HG03575 (cell line): ENCODE measurements around the gene CILP2.

Source experiments
- ATAC-seq: cut with Tn5 transposase; IDR thresholded peaks from one replicate; pipeline ENCODE4 v1.9.1; 2021; ENCODE audit not compliant: unreplicated experiment, insufficient number of reproducible peaks, low FRiP score; ENCODE audit errors: extremely low read depth

The CILP2 gene

DNA sequence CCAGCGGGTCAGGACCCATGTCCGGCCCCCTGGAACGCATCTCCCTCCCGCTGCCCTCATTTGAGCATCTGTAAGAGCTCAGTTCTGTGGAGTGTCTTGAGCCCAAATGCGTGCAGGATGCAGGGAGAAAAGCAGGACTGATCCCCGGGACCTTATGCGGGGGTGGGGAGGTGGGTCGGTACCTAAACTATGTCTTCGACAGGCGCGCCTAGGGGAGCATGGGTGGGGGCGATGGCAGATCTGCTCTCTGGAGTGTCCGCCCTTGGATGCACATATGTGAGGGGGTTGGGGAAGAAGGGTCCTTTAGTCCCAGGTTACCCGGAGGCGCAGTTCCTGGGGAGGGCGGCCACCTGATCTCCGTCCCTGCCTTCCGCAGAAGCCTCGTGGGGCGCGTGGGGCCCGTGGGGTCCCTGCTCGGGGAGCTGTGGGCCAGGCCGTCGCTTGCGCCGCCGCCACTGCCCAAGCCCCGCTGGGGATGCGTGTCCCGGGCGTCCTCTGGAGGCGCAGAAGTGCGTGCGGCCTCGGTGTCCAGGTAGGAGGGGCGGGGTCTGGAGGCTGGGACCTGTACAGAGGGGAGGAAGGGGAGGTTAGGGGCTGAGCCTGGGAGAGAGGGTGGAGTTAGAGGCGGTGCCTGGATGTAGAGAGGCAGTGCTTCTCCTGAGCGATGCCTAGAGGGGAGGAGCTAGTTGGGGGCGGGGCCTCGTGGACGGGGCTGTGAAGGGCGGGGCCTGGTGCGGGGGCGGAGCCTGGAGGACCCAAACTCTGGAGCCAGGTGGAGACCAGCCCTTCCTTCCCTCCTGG, 2.9 kb downstream of the CILP2 start:
- ATAC-seq: no peak

DNA sequence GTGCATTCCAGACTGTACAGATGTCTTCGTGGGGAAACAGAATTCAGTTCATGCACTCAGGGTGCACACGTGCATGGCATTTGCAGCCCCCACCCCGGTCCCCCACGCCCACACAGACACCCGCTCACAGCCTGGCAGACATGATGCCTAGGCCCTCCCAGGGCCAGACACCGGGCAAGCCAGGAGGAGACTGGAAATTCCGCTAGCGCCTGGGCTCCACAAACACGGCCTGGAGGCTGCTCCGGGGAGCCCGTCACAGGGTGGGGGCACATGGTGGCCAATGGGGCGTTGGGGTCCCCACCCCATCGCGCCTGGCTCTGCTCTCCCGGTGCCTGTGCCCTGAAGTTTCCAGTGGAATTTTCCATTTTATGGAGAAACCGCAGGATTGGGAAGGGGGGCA, 3.6 kb downstream of the CILP2 start:
- ATAC-seq: no peak

DNA sequence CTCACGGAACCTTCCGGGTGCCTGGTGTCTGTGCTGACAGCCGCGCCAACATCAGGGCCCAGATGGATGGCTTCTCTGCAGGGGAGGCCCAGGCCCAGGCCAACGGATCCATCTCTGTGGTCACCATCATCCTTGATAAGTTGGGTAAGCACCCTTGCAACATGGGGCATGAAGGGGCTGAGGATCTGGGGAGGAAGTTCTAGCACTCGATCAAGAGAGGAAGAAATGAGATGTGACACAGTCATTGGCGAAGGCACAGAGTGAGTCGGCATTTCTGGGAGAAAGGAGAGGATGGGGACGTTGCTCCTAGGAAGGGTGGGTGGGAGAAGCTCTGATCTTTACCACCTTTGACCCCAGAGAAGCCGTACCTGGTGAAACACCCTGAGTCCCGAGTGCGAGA, 4.4 kb downstream of the CILP2 start:
- ATAC-seq: no peak

DNA sequence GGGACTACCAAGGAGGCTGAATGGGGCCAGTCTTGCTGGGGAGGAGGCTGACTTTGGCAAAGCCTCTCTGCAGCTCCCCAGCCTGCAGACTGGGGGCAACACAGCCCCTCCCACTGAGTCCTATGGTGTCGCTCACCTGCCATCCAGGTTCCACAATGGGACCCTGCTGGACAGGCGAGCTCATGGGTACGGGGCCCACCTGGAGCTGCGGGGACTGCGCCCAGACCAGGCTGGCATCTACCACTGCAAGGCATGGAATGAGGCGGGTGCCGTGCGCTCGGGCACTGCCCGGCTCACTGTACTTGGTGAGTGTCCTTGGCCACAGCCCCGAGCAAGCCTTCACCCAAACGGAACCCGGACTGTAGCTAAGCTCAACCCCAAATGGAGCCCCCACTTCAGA, 5.0 kb downstream of the CILP2 start:
- no peak for ATAC-seq

DNA sequence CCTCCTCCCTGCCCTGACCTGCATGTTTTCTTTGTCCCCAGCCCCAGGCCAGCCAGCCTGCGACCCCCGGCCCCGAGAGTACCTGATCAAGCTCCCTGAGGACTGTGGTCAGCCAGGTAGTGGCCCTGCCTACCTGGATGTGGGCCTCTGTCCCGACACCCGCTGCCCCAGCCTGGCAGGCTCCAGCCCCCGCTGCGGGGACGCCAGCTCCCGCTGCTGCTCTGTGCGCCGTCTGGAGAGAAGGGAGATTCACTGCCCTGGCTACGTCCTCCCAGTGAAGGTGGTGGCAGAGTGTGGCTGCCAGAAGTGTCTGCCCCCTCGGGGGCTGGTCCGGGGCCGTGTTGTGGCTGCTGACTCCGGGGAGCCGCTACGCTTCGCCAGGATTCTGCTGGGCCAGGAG, 5.6 kb downstream of the CILP2 start:
- no peak for ATAC-seq

DNA sequence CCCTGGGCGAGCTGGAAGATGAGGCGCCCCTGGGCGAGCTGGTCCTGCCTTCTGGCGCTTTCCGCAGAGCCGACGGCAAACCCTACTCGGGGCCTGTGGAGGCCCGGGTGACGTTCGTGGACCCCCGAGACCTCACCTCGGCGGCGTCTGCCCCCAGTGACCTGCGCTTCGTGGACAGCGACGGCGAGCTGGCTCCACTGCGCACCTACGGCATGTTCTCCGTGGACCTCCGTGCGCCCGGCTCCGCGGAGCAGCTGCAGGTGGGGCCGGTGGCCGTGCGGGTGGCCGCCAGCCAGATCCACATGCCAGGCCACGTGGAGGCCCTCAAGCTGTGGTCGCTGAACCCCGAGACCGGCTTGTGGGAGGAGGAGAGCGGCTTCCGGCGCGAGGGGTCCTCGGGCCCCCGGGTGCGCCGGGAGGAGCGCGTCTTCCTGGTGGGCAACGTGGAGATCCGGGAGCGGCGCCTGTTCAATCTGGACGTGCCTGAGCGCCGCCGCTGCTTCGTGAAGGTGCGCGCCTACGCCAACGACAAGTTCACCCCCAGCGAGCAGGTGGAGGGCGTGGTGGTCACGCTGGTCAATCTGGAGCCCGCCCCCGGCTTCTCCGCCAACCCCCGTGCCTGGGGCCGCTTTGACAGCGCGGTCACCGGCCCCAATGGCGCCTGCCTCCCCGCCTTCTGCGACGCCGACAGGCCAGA, 6.3 kb downstream of the CILP2 start:
- ATAC-seq: no peak

DNA sequence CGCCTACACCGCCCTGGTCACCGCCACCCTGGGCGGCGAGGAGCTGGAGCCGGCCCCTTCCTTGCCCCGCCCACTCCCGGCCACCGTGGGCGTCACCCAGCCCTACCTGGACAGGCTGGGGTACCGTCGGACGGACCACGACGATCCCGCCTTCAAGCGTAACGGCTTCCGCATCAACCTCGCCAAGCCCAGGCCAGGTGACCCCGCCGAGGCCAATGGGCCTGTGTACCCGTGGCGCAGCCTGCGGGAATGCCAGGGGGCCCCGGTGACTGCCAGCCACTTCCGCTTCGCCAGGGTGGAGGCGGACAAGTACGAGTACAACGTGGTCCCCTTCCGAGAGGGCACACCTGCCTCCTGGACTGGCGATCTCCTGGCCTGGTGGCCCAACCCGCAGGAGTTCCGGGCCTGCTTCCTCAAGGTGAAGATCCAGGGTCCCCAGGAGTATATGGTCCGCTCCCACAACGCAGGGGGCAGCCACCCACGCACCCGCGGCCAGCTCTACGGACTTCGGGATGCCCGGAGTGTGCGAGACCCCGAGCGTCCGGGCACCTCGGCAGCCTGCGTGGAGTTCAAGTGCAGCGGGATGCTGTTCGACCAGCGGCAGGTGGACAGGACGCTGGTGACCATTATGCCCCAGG, 7.0 kb downstream of the CILP2 start:
- ATAC-seq: no peak

DNA sequence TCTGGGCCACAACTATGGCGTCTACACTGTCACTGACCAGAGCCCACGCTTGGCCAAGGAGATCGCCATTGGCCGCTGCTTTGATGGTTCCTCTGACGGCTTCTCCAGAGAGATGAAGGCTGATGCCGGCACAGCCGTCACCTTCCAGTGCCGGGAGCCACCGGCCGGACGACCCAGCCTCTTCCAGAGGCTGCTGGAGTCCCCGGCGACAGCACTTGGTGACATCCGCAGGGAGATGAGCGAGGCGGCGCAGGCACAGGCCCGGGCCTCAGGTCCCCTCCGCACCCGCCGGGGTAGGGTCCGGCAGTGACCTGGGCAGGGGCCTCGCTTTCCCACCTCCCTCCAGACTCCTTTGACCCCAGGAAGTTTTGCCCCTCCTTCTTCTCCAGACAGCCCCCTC, 7.6 kb downstream of the CILP2 start:
- ATAC-seq: no peak

DNA sequence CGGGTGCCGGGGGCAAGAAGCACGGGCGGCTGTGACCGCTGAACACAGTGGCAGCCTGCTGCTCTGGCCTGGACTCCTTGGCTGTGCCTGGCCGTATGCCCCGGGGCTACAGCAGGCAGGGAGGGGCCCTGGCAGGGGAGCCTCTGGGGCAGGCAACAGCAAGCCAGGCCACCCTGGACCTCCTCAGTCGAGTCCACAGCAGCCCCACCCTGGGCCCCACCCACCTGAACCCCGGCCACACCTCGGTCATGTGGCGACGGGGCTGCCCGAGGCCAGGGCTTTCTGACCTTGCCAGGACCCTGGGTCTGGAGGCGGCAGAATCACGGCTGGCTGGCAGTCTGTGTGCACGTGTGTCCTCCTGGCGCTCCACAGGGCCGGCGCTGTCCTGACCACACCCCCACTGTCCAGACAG, 8.7 kb downstream of the CILP2 start:
- no peak for ATAC-seq

DNA sequence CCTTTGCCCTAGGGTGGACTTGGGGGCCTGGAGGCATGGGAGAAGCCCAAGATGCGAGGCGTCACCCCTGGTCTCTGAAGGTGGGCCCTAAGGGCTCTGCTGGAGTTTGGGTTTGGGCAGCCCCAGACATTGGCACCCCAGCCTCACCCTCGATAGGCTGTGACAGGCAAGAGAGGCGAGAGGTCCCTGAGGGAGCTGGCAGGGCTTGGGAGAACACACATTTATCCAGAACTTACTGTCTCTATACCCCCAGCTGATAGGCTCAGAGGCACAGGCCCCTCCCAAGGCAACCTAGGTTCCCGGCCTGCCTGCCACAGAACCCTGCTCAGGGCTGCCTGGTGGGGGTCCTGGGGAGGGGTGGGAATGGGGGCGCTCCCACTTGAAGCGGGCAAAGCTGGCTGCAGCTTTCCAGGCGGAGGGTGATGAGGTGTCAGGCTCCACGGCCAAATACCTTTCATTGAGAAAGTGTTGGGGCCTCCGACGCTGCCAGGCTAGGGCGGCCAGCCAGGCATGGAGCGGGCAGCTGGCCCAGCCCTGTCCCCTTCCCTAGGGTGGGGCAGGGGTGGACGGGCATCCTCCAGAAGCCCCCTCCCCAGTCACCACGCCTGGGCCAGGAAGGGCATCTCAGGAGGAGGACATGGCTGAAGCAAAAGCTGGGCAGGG, 9.7 kb downstream of the CILP2 start:
- ATAC-seq: no peak

DNA sequence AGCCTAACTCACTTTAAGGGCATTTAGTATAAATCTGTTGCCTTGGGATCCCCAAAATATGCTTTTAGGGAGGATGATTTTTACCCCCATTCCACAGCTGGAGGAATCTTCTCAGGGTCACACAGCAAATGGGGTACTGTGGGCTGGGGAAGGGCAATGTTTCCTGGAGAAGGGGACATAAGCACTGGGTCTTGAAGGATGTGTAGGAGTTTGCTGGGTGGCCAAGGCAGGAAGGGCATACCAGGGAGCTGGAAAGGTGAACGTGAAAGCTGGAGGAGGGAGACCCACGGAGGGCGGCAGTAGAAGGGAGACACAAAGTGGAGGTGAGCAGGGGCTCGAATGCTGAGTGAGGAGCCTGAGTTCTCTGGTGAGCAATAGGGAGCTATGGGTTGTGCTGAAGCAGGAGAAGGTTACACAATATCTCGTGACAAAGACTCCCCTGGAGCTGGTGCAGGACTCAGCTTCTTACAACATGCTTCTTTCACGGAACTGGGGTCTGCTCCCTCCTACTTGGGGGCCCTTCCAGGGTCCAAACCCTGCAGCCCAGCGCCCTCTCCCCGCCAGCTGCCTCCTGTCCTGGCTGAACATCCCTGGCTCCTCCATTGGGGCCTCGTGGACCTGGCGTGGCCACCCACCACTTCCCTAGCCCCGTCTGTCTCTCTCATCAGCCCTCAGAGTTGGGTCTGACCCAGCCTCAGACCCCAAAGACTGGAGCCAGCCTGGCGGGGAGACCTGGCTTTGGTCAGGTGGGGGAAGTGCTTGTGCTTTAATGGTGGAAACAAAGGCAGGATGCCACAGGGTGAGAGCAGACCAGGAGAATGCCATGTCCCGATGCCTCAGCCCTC, 11.1 kb downstream of the CILP2 start:
- no peak for ATAC-seq

DNA sequence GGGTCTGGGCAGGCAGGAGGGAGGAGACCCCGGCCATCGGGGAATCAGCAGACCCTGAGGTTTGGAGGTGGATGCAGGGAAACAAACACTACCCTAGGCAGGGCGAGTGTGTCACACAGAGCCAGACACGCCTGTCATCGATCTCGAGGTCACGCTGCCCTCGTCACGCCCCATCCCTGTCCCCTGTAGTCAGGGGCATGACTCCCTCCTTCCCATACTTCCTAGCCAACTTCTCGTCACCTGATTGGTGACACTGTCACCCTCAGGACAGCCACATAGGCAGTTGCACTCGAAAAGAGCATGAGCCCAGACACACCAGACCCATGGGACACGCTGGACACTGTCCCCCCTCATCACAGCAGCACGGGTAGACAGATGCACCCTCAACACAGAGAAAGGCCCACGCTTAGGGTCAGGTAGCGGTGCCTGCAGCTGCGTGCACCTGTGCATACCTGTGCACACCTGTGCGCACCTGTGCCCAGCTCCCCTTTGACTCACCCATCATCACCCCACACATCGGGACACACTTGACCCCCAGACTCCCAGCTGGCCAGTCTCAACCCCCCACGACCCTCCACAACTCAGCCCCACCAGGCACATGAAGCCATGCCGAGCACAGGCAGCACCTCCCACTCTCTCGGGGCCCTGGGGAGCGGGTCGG, 11.9 kb downstream of the CILP2 start:
- ATAC-seq: no peak

DNA sequence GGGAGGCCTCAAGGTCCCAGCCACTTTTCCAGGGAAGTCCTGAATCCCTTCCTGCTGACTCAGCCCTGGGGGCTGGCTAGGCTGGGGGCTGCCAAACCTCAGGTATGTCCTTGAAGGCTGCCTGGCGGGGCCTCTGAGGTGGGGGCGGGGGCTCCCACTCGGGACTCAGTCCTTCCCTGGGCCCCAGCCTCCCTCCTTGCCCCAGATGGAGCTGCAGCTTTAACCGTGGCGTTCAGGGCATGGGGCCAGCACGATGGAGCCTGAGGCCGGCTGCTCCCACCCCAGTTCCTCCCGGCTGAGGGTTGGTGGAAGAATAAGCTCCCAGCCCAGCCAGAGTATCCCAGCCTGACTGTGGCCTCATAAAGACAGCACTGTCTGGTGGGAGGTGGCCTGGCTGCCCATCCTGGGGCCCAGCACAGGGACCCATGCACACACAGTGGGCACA, 12.4 kb downstream of the CILP2 start:
- no peak for ATAC-seq

DNA sequence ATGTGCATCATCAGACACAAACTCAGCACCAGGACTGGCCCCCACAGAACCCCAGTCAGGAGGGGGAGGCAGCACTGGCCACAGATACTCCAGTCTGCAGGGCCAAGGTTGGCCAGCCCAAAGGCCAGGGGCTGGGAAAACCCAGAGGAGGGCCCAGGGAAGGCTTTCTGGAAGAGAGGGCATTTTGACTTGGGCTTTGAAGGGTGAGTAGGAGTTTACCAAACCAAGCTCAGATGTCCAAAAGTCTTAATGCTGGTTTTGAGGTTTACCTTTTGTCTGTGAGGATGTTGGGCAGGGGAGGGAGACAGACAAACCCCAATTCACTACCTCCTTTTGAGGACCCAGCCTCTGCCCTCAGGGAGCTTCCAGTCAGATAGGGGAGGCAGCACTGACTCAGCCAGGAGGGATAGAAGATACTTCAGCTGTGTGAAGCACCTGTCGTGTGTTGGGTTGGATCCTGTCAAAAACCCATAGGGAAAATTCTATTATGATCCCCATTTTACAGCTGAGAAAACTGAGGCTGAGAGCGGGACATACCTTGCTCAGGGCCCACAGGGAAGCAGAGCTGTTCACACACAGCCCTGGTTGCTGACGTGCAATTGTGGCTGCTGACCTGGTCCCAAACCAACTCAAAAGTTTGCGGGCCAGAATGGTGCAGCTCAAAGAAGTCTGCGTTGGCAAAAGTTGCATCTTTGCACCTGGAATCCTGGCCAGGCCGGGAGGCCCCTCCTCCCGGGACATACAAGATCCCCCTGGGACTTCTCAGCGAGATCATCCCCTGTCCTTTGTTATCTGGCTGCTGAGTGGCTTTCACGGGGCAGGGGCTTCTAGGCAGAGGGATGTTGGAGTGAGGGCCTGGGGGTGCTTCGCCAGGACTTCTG, 13.1 kb downstream of the CILP2 start:
- no peak for ATAC-seq

DNA sequence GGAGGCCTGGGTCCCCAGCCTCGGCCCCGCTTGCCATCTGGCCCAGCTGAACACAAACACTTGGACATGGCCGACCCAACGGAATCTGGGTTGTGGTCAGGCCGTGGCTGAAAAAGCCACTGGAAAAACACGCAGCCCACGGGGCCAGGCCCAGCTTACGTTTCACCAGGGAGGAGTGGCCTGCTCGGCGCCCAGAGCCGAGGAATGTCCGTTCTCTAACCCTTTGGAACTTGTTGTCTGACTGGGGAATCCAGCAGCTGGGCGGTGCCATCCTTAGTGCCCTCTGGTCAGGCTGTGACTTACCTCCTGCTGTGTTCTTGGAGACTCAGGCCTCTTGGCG, 13.8 kb downstream of the CILP2 start:
- no peak for ATAC-seq

DNA sequence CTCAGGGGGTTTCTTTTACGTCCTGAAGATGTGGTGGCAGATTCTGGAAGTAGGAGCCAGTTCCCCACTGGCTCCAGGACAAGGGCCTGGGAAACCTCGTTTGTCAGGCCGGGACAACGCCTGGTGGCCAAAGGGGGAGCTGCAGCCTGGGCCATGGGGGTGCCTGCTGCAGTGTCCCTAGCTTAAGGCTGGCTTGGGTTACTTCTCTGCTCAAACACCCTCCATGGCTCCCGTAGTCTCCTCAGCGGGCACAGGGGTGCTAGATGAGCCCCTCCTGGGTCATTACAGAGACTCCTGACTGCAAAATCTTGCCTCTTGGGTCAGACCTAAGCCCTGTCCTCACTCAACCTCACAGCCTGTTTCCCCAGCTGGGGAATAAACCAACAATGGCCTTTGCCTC, 14.7 kb downstream of the CILP2 start:
- ATAC-seq: no peak

DNA sequence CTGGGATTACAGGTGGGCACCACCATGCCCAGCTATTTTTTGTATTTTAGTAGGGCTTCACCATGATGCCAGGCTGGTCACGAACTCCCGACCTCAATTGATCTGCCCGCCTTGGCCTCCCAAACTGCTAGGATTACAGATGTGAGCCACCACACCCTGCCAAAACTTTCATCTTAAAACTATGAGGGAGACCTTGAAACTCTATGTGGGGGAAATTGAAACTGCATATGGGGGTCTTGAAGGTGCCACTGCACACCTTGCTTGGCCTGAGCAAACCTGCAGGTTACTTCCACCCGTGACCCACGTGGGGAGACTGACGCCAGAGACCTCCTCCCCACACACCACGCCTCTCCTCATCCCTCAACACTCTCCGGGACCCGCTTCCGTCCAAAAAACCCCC, 15.6 kb downstream of the CILP2 start:
- ATAC-seq: no peak
